K562 (cell line): Measurements from ENCODE around the gene SLC29A3. TPM values are rescaled to one million over a fixed set of nuclear protein-coding genes. Genes with fewer than 3 reads are reported as not detected.

Experiments
- ATAC-seq: fragments of 200-7000 bp; cut with Tn5 transposase; 3 replicates; pipeline ENCODE4 v1.9.1; 2020; ENCODE audit warnings: moderate library complexity
- BruUV-seq: library from RNA; stranded (reverse); fragments of 400-500 nt; replicated peaks from 2 replicates; lab custom pipeline; 2021; lab: Mats Ljungman, UMichigan
- CTCF ChIA-PET: fragments of 300-600 bp; formaldehyde crosslinking; extraction: SDS; loops from one replicate; lab custom pipeline; 2021; ENCODE audit warnings: low intra/inter-chr PET ratio; lab: Yijun Ruan, JAX
- POLR2A ChIA-PET: fragments of 300-600, 350-650 bp; sonication (Branson Sonifier 250); formaldehyde crosslinking; extraction: SDS; loops from one replicate; lab custom pipeline; 2021; ENCODE audit warnings: antibody characterized with exemption, inconsistent platforms; lab: Yijun Ruan, JAX
- DNase-seq, 4 experiments: peaks; one replicate each; pipeline versions ENCODE4 v3.0.0 to v3.0.0-alpha.2; 2011 to 2018; ENCODE audit warnings: low spot score in 3 of 4, mixed read lengths in 3 of 4; ENCODE audit errors: extremely low read depth in 1 of 4
- FAIRE-seq: peaks from 2 replicates; lab custom pipeline; 2011; peaks lifted over from hg19 to GRCh38; lab: Jason Lieb, UNC
- H2AFZ ChIP-seq: 2 replicates; pipeline ENCODE4 v1.6.0; 2011; ENCODE audit warnings: low read depth, low read length, control low read depth, inconsistent platforms
- H3K27ac ChIP-seq: fragments of 200-600 bp; 3 replicates; pipeline ENCODE4 v1.8.0; 2011; ENCODE audit warnings: low read depth, mild to moderate bottlenecking, control low read depth, inconsistent platforms, low read length, moderate library complexity, mixed read lengths; ENCODE audit errors: extremely low read depth
- H3K27me3 ChIP-seq, 2 experiments: fragments of 300-600 bp in 1 of 2; 2 replicates in 1 of 2; 3 replicates in 1 of 2; pipeline versions ENCODE4 v1.6.0 to v1.8.0; 2011; ENCODE audit warnings: inconsistent platforms in 2 of 2, low read length in 2 of 2, mild to moderate bottlenecking in 1 of 2, mixed read lengths in 1 of 2, moderate library complexity in 1 of 2; ENCODE audit not compliant: control insufficient read depth in 2 of 2, insufficient read depth in 2 of 2
- H3K36me3 ChIP-seq: fragments of 300-600 bp; 3 replicates; pipeline ENCODE4 v1.8.0; 2011; ENCODE audit warnings: mild to moderate bottlenecking, low read length, inconsistent platforms; ENCODE audit not compliant: control insufficient read depth, insufficient read depth
- H3K4me1 ChIP-seq, 2 experiments: fragments of 200-600 bp in 1 of 2; replicated peaks in 1 of 2; 2 replicates in 1 of 2; 3 replicates in 1 of 2; pipeline versions ENCODE4 v1.5.1 to v1.8.0; 2011; ENCODE audit warnings: inconsistent platforms in 2 of 2, low read length in 2 of 2, mild to moderate bottlenecking in 1 of 2, mixed read lengths in 1 of 2, moderate library complexity in 1 of 2; ENCODE audit not compliant: control insufficient read depth in 2 of 2, insufficient read depth in 2 of 2
- H3K4me2 ChIP-seq: 2 replicates; pipeline ENCODE4 v1.6.1; 2011; ENCODE audit warnings: low read length, control low read depth, inconsistent platforms, mixed read lengths; ENCODE audit not compliant: insufficient read depth
- H3K4me3 ChIP-seq: fragments of 200-600 bp; sonication (generic), shearing (Covaris generic); 2 replicates; pipeline ENCODE4 v1.5.1; 2016; ENCODE audit warnings: control low read depth, inconsistent platforms
- H3K79me2 ChIP-seq: fragments of 200-600 bp; 3 replicates; pipeline ENCODE4 v1.8.0; 2011; ENCODE audit warnings: low read length, inconsistent platforms; ENCODE audit not compliant: control insufficient read depth, insufficient read depth
- H3K9ac ChIP-seq, 2 experiments: 2 replicates each; pipeline versions ENCODE4 v1.6.0 to v1.6.1; 2011; ENCODE audit warnings: low read depth in 2 of 2, low read length in 2 of 2, control low read depth in 1 of 2, inconsistent platforms in 1 of 2, mild to moderate bottlenecking in 1 of 2, mixed read lengths in 1 of 2; ENCODE audit not compliant: insufficient read depth in 1 of 2
- H3K9me1 ChIP-seq: one replicate; pipeline ENCODE4 v1.6.0; 2011; ENCODE audit warnings: inconsistent platforms, mild to moderate bottlenecking, low read length, moderate library complexity; ENCODE audit not compliant: control insufficient read depth, insufficient read depth
- H3K9me3 ChIP-seq: replicated peaks from 2 replicates; pipeline ENCODE4 v1.5.1; 2011; ENCODE audit warnings: low read depth, low read length, inconsistent platforms; ENCODE audit not compliant: control insufficient read depth, insufficient read depth
- H4K20me1 ChIP-seq: replicated peaks from 2 replicates; pipeline ENCODE4 v1.6.1; 2011; ENCODE audit warnings: low read length, inconsistent platforms, mixed read lengths; ENCODE audit not compliant: control insufficient read depth, insufficient read depth
- ARID1B ChIP-seq: fragments of 450-650 bp; IDR thresholded peaks from 2 replicates; pipeline ENCODE4 v1.6.1; 2016; ENCODE audit warnings: antibody characterized with exemption, mild to moderate bottlenecking, inconsistent platforms
- CTBP1 ChIP-seq: fragments of 450-650 bp; IDR thresholded peaks from 2 replicates; pipeline ENCODE4 v1.6.1; 2016; ENCODE audit warnings: borderline replicate concordance
- DPF2 ChIP-seq: fragments of 450-650 bp; IDR thresholded peaks from 2 replicates; pipeline ENCODE4 v1.6.1; 2016
- HDAC8 ChIP-seq: fragments of 450-650 bp; IDR thresholded peaks from 2 replicates; pipeline ENCODE4 v1.6.1; 2016; ENCODE audit warnings: mild to moderate bottlenecking, missing genetic modification characterization, moderate library complexity, missing compliant biosample characterization
- L3MBTL2 ChIP-seq: fragments of 450-650 bp; IDR thresholded peaks from 2 replicates; pipeline ENCODE4 v1.6.1; 2016; ENCODE audit warnings: mild to moderate bottlenecking, moderate library complexity
- MEF2D ChIP-seq: conservative IDR thresholded peaks from 2 replicates; pipeline ENCODE4 v1.6.1; 2016; ENCODE audit warnings: low read depth, missing genetic modification characterization, missing compliant biosample characterization
- MYC ChIP-seq, 2 experiments: fragments of 250-450 bp in 1 of 2; sonication (Bioruptor Pico) in 1 of 2; IDR thresholded peaks; 2 replicates each; pipeline versions ENCODE4 v1.5.1 to v1.6.1; 2012 to 2021; ENCODE audit warnings: low read depth in 2 of 2, borderline replicate concordance in 1 of 2, improper control_type of control experiment in 1 of 2, low read length in 1 of 2, mild to moderate bottlenecking in 1 of 2, moderate library complexity in 1 of 2
- NRF1 ChIP-seq, 2 experiments: fragments of 450-650 bp; IDR thresholded peaks in 1 of 2; conservative IDR thresholded peaks in 1 of 2; 2 replicates each; pipeline ENCODE4 v1.6.1; 2014; ENCODE audit warnings: mild to moderate bottlenecking in 2 of 2
- SIN3B ChIP-seq: fragments of 450-650 bp; IDR thresholded peaks from 2 replicates; pipeline ENCODE4 v1.6.1; 2017; ENCODE audit warnings: low read depth, mild to moderate bottlenecking, moderate library complexity
- SMC3 ChIP-seq: conservative IDR thresholded peaks from 2 replicates; pipeline ENCODE4 v1.6.1; 2011; ENCODE audit warnings: low read depth, low read length, improper control_type of control experiment; ENCODE audit not compliant: insufficient read depth
- SPI1 ChIP-seq: IDR thresholded peaks from 2 replicates; pipeline ENCODE4 v1.6.1; 2011; ENCODE audit warnings: low read depth, low read length, control low read depth, borderline replicate concordance
- STAT5B ChIP-seq: fragments of 250-450 bp; sonication (Bioruptor Pico); IDR thresholded peaks from 2 replicates; pipeline ENCODE4 v1.8.0; 2021; ENCODE audit warnings: mild to moderate bottlenecking, inconsistent platforms
- ZNF274 ChIP-seq: IDR thresholded peaks from 2 replicates; pipeline ENCODE4 v1.6.1; 2011; ENCODE audit warnings: low read depth, mild to moderate bottlenecking, low read length, moderate library complexity, borderline replicate concordance
- WGBS: fragments of 100-300 bp; shearing (Covaris generic); methylation state at CpG from one replicate; pipeline ENCODE4 v1.1.6; 2016; ENCODE audit warnings: low coverage, mixed read lengths; ENCODE audit not compliant: insufficient coverage; ENCODE audit errors: missing lambda C conversion rate; 5-methylcytosine and 5-hydroxymethylcytosine counted together
- in situ Hi-C: fragments of 300-500 bp; cut with MboI; formaldehyde crosslinking; loops from 4 replicates; pipeline ENCODE4 v1.15.0; 2018; ENCODE audit warnings: inconsistent platforms, mixed read lengths
- intact Hi-C: fragments of 100-400 bp; cut with micrococcal nuclease; formaldehyde crosslinking; loops from 2 replicates; pipeline ENCODE4 v1.14.2; 2022
- polyA plus RNA-seq, 8 experiments: library from polyadenylated mRNA; depleted of rRNA in 4 of 8; stranded (reverse) in 5 of 8; unstranded in 3 of 8; fragments of >200 nt; fragmentation: Nextera tagmentation in 2 of 8; fragmentation: Illumina TruSeq in 1 of 8; extraction: Ambion mirVana in 2 of 8; extraction: Trizol in 1 of 8; gene quantifications; 2 replicates each; pipeline versions ENCODE4 v1.2.1 to v1.2.3, GENCODE V29; 2011 to 2014; ENCODE audit warnings: inconsistent platforms in 1 of 8, missing spikeins in 1 of 8
- total RNA-seq, 7 experiments: library from RNA; depleted of rRNA in 6 of 7; stranded (reverse); fragments of >200 nt in 6 of 7; fragmentation: Illumina TruSeq in 2 of 7; extraction: Trizol in 2 of 7; gene quantifications; 2 replicates each; pipeline versions ENCODE4 v1.2.1 to v1.2.3, GENCODE V29; 2011 to 2021; ENCODE audit warnings: low replicate concordance in 1 of 7
- TF ChIP-seq, protein P1 (sequence below), 2 experiments: IDR thresholded peaks; 2 replicates each; pipeline ENCODE4 v1.6.1; 2011; ENCODE audit warnings: borderline replicate concordance in 1 of 2, control low read depth in 1 of 2, low read depth in 1 of 2, low read length in 1 of 2, mild to moderate bottlenecking in 1 of 2, mixed read lengths in 1 of 2, moderate library complexity in 1 of 2; ENCODE audit not compliant: insufficient read depth in 1 of 2, insufficient read length in 1 of 2, poor library complexity in 1 of 2, severe bottlenecking in 1 of 2; ENCODE audit errors: extremely low read depth in 1 of 2
- TF ChIP-seq, protein P2 (sequence below), 2 experiments: fragments of 450-650 bp; conservative IDR thresholded peaks; 2 replicates each; pipeline ENCODE4 v1.6.1; 2017; ENCODE audit warnings: mild to moderate bottlenecking in 2 of 2, moderate library complexity in 2 of 2
- TF ChIP-seq, protein P3 (sequence below): sonication (generic); formaldehyde crosslinking; IDR thresholded peaks from 2 replicates; pipeline ENCODE4 v1.8.1; 2023; ENCODE audit warnings: mild to moderate bottlenecking, missing genetic modification reagents

SLC29A3 gene
- total and polyA plus RNA-seq, 9 of the 15 experiments (the other 6 are each of a cell fraction or from before 2014, with no cell fraction given), result 2.1 to 10.7 (median 4.6) TPM

DNA sequence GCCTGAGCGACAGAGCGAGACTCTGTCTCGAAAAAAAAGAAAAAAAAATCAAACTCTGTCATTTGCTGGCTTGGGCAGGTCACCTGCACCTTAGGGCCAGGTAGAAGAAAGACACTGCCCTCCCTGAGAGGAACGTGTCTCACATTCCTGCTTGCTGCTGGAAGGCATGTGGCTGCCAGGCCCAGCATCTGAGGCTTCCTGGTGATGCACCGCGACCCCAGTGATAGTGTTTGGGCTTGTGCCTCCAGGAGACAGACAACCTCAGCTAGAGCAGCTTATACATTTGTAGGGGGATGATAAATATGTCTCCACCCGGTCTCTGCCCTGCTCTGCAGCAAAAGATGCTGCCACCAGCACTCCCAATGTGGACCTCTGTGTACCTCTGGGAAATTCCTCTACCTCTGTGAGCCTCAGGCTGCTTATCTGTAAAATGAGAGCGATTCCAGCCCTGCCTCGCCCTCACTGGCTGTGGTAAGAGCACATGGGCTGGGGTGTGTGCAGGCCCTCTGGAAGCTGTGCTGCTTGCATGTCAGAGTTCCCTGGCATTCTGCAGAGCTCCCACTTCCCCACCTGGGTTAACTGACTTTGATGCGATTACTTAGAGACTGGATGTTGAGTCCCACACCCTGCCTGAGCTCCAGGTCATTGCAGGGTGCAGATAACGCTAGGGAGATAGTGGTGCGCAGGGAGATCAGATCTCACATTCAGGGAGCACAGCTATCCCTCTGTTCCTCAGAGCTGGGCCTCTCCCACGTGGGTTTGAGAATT is 19.9 kb downstream of the SLC29A3 start:
- in situ Hi-C loops, result no loop called here
- Histone ChIP-seq H3K27ac (no peak overlapping the region), H4K20me1 (peaks cover 11% of the 10 kb centered on the region), H3K4me3 (no peak overlapping the region), H3K9ac (peak overlapping the region in 1 of 2 experiments; percentile 73; a peak in 2 of 4 replicates), H3K9me3 (no peaks in the 10 kb centered on the region), H3K36me3 (no peaks in the 10 kb centered on the region), H3K27me3 (no peaks in the 10 kb centered on the region), H3K4me2 (peak overlapping the region; percentile 11; the same call in 1 of the 2 replicates), H3K79me2 (no peaks in the 10 kb centered on the region), H3K4me1 (peaks cover 27 to 35% of the 10 kb centered on the region in 2 experiments), H3K9me1 (no peaks in the 10 kb centered on the region), H2AFZ (no peak overlapping the region)
- POLR2A ChIA-PET, result interaction anchor here (0.6 to 3.1 kb wide), 8 partner anchors 8 to 1534 kb away, joined by 3 to 18 read pairs (median 4); partner anchors contain the start of gene SLC29A3
- CTCF ChIA-PET, result no interaction called here
- no TSS peak for BruUV-seq
- FAIRE-seq, result peak; percentile 42
- DNase-seq, result peak; percentile 43 to 60 (median 54)
- peak; percentile 76 for ATAC-seq
- 32% methylated on average over 13 of the region's 13 CpGs for WGBS
- intact Hi-C loops, result no loop called here
- TF ChIP-seq HDAC8 (tag) (no peak), ZNF274 (no peak), SMC3 (no peak), MYC (IDR thresholded peaks at IDR 0.05; ENCODE audit: low read depth, low read length) (peak; percentile 41; the same call in 1 of the 2 replicates), MYC (CRISPR knock-in tag; IDR thresholded peaks at IDR 0.05; ENCODE audit: borderline replicate concordance, low read depth) (no peak), MEF2D (tag) (no peak), STAT5B (no peak), NRF1 (conservative IDR thresholded peaks at IDR 0.05 in 1 of 2, IDR thresholded peaks at IDR 0.05 in 1 of 2) (peak; percentile 76 to 79), L3MBTL2 (peak; percentile 61; the same call in 1 of the 2 replicates), ARID1B (peak; percentile 42; the same call in 1 of the 2 replicates), SPI1 (peak; percentile 4; the same call in 1 of the 2 replicates), DPF2 (peak; percentile 66), CTBP1 (peak; percentile 80; the same call in 1 of the 2 replicates), SIN3B (no peak)
- TF ChIP-seq, protein P1, sequence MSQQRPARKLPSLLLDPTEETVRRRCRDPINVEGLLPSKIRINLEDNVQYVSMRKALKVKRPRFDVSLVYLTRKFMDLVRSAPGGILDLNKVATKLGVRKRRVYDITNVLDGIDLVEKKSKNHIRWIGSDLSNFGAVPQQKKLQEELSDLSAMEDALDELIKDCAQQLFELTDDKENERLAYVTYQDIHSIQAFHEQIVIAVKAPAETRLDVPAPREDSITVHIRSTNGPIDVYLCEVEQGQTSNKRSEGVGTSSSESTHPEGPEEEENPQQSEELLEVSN (IDR thresholded peaks at IDR 0.05; ENCODE audit: borderline replicate concordance in 1 of 2, extremely low read depth in 1 of 2, insufficient read depth in 1 of 2, insufficient read length in 1 of 2, low read depth in 1 of 2, low read length in 1 of 2, poor library complexity in 1 of 2, severe bottlenecking in 1 of 2), result peak in 1 of 2 experiments; percentile 27
- TF ChIP-seq, protein P2, sequence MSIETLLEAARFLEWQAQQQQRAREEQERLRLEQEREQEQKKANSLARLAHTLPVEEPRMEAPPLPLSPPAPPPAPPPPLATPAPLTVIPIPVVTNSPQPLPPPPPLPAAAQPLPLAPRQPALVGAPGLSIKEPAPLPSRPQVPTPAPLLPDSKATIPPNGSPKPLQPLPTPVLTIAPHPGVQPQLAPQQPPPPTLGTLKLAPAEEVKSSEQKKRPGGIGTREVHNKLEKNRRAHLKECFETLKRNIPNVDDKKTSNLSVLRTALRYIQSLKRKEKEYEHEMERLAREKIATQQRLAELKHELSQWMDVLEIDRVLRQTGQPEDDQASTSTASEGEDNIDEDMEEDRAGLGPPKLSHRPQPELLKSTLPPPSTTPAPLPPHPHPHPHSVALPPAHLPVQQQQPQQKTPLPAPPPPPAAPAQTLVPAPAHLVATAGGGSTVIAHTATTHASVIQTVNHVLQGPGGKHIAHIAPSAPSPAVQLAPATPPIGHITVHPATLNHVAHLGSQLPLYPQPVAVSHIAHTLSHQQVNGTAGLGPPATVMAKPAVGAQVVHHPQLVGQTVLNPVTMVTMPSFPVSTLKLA (conservative IDR thresholded peaks at IDR 0.05), result peak in 1 of 2 experiments; percentile 47; a peak in 1 of 4 replicates
- TF ChIP-seq, protein P3, sequence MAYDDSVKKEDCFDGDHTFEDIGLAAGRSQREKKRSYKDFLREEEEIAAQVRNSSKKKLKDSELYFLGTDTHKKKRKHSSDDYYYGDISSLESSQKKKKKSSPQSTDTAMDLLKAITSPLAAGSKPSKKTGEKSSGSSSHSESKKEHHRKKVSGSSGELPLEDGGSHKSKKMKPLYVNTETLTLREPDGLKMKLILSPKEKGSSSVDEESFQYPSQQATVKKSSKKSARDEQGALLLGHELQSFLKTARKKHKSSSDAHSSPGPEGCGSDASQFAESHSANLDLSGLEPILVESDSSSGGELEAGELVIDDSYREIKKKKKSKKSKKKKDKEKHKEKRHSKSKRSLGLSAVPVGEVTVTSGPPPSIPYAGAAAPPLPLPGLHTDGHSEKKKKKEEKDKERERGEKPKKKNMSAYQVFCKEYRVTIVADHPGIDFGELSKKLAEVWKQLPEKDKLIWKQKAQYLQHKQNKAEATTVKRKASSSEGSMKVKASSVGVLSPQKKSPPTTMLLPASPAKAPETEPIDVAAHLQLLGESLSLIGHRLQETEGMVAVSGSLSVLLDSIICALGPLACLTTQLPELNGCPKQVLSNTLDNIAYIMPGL (CRISPR knock-in tag), result no peak
